Measurements from ENCODE around the gene FAU.

Gene FAU

DNA sequence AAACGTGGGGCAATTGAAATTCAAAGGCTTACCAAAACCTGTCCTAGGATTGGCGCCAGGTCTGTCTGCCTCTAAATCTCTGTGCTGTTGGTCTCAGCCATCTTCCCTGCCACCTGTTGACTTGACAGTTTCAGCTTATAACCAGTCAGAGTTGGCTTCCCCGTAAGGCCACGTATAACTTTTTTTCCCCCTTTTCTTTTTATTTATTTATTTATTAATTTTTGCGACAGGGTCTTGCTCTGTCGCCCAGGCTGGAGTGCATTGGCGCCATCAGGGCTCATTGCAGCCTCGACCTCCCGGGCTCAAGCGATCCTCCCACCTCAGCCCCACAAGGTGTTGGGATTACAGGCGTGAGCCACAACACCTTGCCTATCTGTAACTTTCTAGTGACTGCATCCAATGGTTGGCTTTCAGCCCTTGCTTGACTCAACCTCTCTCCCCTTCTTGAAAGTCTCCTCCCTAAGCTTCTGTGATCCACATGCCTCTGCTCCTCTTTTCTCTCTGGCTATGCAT is 13.8 kb upstream of the FAU start:
- peak; percentile 48 for DNase-seq (ENCODE audit: low spot score)

DNA sequence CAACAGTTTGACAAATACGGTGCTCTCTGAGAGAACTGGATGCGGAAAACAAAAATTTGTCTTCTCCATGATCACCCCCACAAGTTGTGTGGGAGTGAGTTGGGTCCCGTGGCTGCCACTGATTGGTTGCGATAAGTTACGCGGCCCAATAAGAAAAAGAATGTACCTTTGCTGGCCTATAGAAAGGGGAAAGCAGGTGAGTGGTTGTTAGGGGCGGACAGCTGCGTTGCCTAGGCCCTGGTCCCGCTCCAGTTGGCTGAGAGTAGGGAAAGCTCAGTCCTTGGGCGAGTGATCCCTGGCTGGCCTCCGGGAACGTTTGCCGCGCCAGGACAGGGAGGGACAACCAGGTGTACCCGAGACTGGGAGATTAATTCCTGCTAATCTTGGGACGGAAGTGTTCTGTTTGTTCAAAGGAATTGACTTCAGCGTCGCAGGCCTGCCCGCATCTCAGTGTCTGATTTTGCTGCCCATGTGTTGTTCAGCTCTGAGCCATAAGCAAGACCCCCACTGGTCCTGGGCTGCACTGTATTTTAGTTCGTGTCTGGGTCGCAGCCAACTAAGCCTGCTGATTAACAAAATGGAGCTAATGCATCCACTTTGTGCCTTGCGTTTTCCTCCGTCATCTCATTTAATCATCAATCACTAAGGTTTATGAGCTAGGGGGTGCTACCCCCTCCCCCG is 13.2 kb upstream of the FAU start:
- DNase-seq (ENCODE audit: low spot score) = peak; percentile 99

DNA sequence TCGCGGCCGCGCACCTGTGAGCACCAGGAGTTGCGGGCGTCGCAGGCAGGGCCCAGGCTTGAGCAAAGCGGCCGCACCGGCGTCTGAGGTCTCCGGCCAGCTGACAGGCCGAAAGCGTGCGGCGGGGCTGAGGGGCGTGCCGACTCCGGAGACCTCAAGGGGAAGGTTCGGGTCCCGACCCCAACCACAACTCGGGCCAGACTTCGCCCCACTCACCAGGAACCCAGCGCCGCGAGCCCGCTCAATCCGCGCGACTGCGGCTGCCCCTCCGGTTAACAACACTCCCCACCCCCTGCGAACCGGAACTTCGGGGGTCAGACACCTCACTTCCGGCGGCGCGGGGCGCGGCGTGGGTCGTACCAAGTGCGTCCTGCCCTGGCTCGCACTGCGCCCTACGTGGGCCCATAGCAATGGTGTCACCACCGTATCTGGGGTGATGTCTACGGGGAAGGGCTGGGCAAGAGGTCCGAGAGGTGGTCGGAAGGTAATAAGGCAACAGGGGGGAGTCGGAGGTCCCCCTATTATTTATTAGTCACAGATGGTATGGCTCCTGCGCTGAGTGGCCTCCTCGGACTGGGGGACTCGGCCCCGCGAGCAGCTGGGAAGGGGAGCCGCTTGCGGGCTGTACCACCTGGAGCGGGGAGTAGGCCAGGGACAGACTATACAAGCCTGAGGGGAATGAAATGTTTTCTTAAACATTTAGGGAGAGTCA is 12.5 kb upstream of the FAU start, which contains the start of gene SYVN1:
TSS of gene SYVN1 (minus strand) at position 280 of the 712 bp plus-strand sequence. CDS start 918 bp downstream, outside the sequence.
- DNase-seq (ENCODE audit: low spot score) = peak; percentile 89

DNA sequence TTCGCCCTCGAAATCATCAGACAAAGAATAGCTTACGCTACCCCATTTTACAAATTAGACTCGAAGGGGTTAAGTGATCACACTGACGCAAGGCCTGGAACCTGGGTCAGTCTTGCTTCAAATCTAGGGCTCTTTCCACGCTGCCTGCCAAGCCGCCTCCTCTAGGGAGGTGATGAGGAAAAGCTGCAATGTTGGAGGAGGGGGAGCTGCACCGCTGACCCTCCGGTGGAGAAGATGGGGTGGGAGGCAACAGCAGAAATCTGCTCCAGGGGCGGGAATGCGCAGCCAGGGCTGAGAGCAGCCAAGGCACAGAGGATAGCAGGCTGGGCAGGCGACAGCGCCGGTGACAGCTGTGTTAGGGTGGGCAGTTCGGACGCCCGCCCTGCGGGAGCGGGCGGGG is 11.8 kb upstream of the FAU start:
- DNase-seq (ENCODE audit: low spot score) = no peak

DNA sequence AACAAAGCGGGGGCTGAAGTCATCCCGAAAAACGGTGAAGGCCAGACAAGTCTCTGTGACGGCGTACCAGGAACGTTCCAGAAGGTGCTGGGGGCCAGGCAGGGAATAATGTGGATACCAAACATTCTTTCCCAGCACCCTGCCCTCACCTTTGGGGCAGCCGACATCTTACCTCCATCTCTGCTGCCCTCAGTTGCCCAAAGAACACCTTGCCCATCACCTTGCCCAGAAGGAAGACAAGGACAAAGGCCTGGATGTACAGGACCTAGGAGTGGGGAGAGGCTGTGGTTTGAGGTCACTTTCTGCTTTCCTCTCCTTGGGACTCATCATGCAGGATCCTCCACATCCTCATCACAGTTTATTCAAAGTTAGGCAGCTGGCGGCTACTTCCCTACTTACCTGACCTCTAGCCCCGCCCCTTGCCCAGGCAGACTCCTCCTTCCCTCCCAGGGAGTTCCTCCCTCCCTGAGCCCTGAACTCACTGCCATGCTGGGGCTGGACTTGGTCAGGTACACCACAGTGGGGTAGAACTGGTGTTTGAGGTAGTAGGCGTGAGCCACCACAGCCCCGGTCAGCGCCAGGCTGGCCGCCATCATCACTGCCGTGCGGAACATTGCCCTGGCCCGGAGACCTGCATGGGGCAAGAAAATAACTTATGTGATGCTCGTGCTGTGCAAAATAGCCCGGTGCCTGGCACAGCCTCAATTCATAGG is 11.2 kb upstream of the FAU start:
- no peak for DNase-seq (ENCODE audit: low spot score)

DNA sequence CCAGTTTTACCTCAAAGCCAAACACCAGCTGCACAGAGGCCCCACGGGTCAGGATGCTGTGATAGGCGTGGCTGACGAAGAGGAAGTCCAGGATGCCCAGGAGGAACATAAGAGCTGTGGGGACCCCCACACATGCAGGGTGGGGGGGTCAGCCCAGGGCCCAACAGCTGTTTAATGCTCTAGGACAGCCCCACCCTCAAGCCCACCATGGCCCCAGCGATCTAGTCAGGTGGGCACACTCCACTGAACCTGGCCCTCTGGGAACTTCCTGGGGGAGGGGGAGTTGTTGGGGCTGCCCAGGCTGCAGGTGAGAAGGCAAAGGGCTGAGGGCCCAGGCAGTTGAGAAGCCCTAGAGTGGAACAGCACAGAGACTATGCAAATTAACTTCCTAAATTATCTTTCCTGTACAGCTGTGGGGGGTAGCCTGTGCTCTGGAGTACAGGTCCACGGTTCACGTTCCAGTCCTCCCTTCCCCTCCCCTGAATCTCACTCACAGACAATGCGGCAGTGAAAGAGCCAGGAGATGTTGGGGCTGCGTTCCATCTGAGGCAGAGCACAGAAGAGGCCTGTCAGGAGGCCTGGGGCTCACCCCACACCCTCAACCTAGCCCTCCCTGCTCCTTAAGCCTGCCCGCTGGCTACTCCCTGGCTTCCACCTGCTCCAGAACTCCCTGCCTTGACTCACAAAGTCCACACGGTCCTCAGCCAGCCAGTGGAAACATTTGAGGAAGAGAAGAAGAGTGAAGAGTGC is 10.5 kb upstream of the FAU start:
- no peak for DNase-seq (ENCODE audit: low spot score)

DNA sequence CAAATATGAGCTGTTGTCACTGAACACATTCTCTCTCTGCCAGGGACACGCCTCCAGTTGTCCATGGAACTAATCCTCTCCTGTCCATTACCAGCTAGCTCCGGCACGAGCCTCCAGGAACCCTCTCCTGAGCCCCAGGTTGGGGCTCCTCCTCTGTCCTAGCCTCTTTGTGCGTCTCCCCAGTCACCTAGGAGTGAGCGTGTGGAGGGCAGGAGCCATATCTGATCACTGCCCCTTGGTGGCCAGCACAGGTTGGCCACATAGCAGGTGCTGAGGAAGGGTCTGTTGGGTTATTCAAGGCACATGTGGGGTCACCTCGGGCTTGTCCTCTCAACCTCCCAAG is 9.9 kb upstream of the FAU start:
- DNase-seq (ENCODE audit: low spot score) = no peak

DNA sequence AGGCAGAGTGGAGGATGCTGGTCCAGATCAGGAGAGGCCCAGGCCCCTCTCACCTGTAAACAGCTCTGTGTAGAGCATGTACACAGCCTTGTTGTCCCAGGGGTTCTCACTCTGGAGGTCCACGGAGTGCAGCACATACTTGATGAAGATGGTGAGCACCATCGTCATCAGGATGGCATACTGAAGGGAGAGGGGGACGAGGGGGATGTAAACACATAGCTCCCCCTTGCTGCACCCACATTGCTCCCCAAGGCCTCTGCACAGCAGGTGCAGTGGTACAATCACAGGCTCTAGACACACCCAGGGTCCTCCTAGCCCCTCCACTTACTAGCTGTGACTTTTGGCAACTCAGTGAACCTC is 9.5 kb upstream of the FAU start:
- DNase-seq (ENCODE audit: low spot score) = no peak

DNA sequence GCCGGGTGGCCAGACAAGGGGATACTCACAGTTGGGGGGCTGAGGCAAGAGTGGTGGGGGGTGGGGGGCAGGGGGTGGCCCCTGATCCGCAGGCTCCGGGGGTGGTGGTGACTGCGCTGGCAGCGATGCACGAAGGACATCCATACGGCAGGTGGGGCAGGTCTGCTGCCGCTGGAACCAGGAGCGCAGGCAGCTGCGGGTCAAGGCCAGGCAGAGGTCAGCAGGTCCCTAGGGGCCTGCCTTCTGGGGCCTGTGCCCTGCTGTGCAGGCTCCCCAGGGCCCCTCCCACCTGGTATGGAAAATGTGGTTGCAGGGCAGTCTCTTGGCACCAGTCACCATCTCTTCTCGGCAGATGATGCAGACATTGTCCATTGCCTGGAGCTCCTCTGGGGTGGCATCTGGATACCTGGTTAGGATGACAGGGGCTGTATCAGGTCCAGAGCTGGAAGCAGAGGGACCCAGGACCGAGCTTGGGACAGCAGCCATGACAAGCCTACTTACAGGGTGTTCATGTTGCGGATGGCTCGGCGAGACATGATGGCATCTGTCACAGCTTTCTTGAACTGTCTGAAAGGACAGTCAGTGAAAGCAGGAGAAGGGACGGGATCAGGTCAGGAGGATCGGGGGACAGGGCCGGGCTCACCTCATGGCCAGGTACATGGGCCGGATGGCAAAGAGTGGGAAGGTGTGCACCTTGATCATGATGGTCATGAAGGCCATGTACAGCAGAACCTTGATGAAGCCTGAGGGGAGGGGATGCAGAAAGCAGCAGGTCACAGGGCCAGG is 8.9 kb upstream of the FAU start:
- DNase-seq (ENCODE audit: low spot score) = no peak

DNA sequence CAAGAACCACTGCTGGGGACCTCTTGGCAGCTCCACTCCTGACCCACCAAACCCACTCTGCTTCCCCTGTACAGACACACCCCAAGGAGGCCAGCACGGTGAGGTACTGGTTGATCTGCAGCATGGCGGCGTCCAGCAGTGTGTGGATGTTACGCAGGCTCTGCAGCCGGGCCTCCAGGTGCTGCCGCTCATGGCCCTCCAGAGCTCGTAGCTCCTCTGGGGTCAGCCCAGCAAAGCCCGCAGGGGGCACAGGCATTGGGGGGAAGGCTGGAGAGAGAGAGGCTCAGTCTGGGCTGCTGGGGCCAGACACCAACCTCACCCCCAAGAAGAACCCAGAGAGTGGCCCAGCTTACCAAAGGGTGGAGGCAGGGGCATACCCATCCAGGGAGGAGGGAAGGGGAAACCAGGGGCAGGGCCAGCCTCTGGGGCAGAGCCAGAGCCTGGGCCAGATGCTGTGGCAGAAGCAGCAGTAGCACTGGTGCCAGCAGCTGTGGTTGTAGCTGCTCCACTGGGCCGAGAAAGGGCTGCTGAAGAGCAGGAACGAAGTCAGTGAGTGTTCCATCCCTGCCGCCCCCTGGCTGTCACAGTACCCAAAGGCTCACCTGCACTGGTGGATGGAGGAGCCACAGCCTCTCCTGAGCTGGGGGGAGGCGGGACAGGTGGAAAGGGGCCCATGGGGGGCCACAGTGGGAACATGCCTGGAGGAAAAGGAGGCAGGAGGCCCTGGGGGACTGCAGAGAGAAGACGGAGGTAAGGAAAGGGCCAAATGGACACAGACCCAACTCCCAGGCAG is 7.9 kb upstream of the FAU start:
- no peak for DNase-seq (ENCODE audit: low spot score)

DNA sequence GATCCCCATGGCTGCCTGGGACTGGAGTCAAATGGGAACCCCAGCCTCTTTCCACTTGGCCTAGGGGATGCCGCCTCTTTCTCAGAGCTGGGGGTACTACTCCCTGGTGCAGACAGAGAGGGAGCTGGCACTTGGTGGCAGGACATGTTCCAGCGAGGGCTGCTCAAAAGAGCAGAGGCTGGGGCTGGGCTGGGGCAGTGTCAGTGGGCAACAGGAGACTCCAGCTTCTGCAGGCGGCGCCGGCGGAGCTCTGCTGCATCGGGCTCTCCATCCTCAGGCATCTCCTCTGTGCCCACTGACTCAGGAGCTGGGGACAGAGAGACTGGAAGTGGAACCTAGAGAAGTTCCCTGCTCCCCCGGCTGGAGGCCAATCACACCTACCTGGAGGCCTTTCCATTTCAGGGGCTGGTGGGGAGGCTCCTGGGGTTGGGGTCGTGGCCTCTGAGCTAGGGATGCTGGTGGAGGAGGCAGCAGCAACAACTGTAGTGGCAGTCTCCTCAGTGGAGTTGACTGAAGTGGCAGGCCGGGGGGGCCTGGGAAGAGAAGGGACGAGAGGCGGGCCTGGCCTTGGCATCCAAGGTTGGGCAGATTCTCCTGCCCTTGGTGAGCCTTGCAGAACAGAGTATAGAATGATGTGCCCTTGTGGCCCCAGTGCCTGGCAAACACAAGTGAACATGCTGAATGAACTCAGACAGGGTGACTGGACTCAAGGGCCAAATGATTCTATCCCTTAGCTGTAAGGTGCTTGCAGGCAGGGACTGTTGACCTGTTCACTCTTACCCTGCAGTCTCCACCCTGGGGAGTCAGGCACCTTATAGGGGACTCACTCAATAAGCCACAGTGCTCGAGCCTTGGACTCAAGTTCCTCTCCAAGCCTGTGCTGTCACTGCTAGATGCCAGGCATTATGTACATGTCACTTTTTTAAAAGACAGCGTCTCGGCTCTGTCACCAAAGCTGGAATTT is 6.5 kb upstream of the FAU start:
- no peak for DNase-seq (ENCODE audit: low spot score)

DNA sequence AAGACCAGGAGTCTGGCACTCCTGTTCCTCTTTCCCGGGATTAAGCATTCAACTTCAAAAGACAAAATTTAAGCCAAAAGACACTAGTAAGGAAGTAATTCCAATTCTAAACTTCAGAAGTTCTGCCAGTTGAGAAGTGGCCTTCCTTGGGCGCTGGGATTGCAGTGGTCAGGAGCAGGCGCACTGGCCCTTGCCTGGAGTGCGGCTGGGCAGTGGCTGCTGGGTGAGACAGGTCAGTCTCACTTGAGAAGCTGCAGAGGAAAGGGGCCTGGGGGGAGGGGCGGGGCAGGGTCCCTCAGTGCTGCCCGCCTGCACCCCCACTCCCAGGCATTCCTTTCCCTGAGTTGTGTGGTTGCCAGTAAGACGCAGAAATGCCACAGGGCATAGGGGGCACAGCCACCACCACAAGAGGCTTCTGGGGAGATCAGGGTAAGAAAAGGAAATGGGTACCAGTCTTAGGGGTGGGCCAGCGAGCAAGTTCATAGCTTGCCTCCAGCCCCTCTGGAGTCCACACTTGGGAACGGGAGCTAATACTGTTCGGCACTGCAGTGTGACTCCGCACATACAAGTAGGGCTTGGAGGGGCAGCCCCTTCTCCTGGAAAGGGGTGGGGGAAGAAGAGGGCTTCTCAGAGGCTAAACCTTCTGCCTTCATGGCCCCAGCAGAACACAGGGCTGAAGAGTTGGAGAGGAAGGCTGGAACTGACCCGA is 5.7 kb upstream of the FAU start:
- no peak for DNase-seq (ENCODE audit: low spot score)

DNA sequence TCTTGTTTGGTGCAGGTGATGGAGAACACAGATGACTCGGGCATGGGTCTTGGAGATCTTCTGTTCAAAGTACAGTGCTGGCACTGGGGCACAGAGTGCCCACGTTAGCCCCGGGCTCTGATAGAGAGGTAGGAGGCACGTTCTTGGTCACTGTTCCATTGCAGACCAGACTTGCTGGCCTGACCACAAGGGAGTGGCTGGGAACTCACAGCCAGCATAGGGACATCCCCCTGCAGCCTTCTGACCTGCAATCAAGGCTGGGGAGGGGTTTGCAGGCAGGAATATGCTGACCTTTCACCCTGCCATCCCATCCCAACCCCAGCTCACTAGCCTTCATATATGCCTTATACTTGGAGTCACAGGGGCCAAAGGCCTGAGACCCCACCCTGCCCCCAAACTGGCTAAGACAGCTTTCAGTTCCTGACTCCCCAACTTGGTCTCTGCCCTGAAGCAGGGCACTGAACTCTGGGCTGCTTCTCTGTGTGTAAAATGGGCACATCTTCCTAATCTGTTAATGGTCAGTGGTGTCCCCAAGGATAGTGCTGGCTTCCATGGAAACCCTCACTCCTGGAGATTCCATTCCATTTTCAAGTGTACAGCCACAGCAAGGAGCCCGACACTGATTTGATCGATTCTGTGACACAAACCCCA is 4.8 kb upstream of the FAU start:
- DNase-seq (ENCODE audit: low spot score) = no peak

DNA sequence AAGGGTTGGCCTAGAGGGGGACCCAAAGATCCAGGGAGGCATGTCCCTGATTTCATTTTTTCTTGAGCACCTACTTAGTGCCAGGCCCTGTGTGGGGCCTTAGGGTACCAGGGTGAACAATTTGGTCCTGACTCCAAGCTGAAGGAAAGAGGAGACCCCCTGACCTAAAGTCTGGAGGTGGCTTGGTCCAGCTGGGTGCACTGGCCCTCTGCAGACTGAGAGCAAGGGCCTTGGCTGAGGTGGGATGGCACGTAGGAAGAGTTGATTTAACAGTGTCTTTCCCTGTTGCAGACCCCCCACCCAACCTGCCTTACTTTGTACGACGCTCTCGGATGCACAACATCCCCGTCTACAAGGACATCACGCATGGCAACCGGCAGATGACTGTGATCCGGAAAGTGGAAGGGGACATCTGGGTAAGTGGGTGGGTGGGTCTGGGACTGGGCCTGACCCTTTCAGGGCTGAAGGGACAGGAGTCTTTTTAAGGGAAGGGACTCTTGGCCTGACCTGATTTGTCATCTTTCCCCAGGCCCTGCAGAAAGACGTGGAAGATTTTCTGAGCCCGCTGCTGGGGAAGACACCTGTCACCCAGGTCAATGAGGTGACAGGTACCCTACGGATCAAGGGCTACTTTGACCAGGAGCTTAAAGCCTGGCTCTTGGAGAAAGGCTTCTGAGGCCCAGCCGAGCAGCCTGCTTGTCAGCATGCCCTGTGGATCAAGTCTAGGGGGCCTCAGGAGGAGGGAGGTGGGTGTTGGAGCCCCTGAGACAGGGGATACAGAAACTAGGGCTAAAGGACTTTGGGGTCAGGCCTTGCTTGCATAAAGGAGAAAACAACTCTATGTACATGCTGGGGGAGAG is 3.5 kb upstream of the FAU start:
- no peak for DNase-seq (ENCODE audit: low spot score)

DNA sequence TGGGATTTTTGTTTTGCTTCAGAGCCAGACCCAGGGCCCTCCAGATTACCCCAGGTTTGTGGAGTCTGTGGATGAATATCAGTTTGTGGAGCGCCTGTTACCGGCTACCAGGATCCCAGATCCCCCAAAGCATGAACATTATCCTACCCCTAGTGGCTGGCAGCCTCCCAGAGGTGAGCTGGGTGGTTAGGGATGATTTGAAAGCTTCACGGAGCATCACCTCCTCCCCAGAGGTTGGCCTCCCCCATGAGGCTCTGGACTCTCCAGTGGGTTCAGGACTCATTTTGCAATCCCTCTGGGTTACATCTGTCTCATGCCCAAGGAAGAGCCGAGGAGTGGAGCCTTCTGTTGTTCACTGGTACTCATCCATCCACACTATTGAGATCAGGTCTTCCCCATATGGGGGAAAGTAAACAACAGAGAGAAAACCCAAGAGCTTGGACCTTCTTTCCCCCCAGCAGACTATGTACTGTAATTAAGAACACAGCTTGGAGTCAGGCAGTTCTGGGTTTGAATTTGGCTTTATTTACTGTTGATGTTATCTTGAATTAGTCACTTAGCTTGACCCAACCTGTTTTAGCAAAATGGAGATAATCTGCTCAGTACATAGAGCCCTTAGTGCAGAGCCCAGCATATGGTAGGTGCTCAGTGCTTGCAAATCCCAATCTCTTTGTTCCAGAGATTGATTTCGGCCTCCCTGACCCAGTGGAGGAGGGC is 2.7 kb upstream of the FAU start:
- no peak for DNase-seq (ENCODE audit: low spot score)

DNA sequence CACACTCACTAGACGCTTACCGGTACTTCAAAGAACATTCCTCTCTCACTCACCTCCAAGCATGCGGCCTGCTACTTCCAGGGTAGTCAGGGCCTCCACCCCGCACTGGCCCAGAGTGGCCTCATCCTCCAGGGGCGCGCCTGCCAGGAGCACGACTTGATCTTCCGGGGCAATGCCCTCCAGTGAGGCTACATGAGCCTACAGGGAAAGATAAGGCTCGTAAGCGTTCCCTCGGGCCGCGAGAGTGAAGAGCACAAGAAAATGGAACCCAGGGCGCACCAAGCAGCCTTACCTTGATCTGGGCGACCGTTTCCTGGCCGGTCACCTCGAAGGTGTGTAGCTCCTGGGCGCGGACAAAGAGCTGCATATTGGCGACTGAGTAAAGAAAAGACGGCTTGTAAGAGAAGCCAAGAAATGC is 478 bp downstream of the FAU start:
- no peak for DNase-seq (ENCODE audit: low spot score)

DNA sequence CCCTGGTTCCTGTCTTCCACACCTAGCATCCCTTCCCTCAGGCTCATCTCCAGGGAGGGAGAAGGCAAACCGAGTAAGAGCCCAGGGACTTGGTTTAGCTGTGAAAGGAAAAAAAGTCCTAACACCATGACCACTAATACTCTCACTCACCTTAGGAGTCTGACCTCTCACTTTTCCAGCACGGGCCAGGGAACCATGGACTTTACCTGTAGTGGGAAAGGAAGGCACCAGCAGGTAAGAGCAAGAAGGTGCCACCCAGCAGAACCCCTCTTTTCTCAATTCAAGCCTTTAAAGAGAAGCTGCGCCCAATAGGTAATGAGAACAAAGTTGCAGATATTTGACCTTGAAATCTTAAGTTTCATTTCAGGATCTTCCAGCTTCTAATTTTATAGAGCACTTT is 1.1 kb downstream of the FAU start:
- DNase-seq (ENCODE audit: low spot score) = no peak
